Fibroblast of mammary gland (primary cell): Measurements from ENCODE around the gene CNTN2.

Experiments used
- DNase-seq: peaks from one replicate; pipeline ENCODE4 v3.0.0-alpha.2; 2010; ENCODE audit warnings: low read depth
- H3K4me3 ChIP-seq: 2 replicates; pipeline ENCODE4 v1.5.1; 2011; ENCODE audit warnings: low read depth, mild to moderate bottlenecking, low read length, moderate library complexity; ENCODE audit not compliant: control insufficient read depth
- CTCF ChIP-seq: conservative IDR thresholded peaks from 2 replicates; pipeline ENCODE4 v1.5.1; 2011; ENCODE audit warnings: low read depth, low read length, inconsistent platforms; ENCODE audit not compliant: control insufficient read depth, insufficient read depth

CNTN2 gene

DNA sequence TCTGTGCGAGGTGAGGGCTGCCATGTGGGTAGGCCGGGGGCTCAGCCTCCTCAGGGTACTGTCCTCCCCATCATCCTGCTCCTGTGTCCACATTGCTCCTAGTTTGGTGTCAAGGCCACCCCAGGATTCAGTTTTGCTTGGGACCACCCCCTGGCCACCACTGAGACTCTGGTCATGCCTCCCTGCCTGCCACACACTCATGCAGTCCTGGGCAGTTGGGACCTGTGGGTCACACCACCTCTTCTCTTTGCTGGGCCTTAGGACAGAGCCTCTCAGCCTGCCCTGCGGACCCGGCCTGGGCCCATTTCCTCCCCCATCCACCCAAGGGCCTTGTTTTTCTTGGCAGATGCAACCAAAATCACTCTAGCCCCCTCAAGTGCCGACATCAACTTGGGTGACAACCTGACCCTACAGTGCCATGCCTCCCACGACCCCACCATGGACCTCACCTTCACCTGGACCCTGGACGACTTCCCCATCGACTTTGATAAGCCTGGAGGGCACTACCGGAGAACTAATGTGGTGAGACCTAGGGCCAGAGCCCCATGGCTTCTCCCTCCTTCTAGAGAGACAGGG is 21.8 kb downstream of the CNTN2 start:
- no peak for DNase-seq
- TF ChIP-seq CTCF: no peak
- H3K4me3 ChIP-seq: no peak overlapping the region

DNA sequence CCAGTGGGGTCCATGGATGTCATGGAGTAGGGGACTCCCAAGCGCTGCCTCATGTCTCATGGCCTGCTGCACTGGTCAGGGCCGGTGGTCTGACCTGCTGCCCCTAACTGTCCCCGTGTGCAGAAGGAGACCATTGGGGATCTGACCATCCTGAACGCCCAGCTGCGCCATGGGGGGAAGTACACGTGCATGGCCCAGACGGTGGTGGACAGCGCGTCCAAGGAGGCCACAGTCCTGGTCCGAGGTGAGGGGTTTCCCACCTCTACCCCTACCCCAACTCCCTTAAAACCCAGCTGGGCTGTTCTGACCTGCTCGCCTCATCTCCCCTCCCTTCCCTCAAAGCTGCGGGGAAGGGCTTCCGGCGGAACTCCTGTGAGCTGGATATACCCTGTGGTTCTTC is 22.7 kb downstream of the CNTN2 start:
- TF ChIP-seq CTCF: no peak
- H3K4me3 ChIP-seq: no peak overlapping the region
- no peak for DNase-seq

DNA sequence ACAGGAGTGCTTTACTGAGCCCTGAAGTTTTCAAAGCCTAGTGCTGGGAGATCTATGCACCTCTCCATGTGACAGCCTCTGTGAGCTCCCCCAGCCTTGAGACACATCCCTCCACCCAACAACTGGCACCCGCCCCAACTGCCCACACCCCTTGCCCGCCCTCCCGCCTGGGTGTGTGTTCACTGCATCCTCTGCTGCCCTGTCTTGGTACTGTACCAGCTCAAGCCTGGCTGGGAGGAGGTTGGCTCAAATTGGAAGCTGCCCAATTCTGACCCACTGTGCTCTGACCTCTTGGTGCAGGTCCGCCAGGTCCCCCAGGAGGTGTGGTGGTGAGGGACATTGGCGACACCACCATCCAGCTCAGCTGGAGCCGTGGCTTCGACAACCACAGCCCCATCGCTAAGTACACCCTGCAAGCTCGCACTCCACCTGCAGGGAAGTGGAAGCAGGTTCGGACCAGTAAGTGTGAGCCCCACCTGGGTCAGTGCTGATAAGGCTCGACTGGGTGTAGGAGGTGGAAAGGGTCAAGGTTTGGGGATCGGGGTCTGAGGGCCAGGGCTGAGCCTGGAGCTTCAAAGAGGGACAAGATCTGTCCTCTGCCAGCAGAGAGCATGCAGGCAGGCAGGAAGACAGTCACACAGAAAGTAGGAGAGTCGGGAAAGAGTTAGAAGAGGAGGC is 23.3 kb downstream of the CNTN2 start:
- DNase-seq: no peak
- TF ChIP-seq CTCF: no peak
- H3K4me3 ChIP-seq: no peak overlapping the region

DNA sequence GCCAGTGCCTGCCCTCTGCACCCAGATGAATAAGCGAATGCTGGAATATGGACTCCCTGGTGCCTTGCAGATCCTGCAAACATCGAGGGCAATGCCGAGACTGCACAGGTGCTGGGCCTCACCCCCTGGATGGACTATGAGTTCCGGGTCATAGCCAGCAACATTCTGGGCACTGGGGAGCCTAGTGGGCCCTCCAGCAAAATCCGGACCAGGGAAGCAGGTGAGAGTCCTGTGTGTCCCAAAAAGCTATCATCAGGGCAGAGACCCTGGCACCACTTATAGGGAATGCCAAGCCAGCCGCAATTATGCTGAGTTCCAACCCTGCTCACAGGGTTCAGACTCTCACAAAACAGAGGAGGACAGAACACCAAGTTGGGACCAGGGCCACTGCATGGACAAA is 24.0 kb downstream of the CNTN2 start:
- no peak overlapping the region for H3K4me3 ChIP-seq
- TF ChIP-seq CTCF: no peak
- no peak for DNase-seq

DNA sequence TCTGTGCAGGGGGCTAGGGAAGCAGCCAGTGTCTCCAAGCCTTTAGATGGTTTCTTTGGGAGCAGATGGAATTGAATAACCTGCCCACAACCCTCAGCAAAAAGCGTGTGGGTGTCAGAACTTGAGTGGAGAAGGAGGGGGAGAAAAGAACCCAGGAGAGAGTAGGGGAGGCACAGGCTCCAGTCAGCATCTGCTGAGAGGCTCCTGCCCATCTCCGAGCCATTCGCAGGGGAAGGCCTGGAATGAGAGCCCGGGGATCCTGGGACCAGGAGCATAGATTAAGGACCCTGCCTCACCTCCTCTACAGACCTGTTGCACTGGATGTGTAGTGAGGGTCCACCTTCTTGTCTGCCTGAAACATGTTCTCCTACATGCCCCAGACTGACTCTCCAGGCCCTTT is 25.0 kb downstream of the CNTN2 start:
- H3K4me3 ChIP-seq: no peak overlapping the region
- no peak for DNase-seq
- TF ChIP-seq CTCF: no peak

- TF ChIP-seq CTCF: no peak
- DNase-seq: peak; percentile 21
- H3K4me3 ChIP-seq: no peak overlapping the region
These were observed 25.5 kb downstream of the CNTN2 start for GRCh38 chr1:205068457-205069040.
